ENCODE measurements around the gene TBC1D7. TPM values are rescaled to one million over a fixed set of nuclear protein-coding genes. Genes with fewer than 3 reads are reported as not detected.

The TBC1D7 gene
- total RNA-seq, 2 experiments from 2014 or later, result 20.2 to 20.6 TPM

DNA sequence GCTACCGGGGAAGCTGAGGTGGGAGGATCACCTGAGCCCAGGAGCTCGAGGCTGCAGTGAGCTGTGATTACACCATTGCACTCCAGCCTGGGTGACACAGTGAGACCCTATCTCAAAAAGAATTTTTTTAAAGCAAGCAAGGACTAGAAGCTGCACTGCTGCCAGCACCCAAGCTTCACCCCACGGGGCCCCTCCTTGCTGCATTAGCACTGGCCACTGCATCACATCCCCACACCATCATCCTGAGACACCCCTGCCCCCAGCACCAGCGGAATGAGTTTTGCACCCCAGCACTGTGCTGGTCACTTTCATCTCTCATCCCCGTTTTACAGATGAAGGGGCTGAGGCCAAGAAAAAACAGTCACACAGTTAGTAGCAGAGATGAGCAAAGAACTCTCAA lies 30.9 kb downstream of the TBC1D7 start:
- Mint-ChIP-seq H3K27me3 (no peaks in the 10 kb centered on the region), H3K9me3 (no peaks in the 10 kb centered on the region), H3K4me1 (peaks cover 3% of the 10 kb centered on the region), H3K36me3 (peaks cover 42% of the 10 kb centered on the region), H3K4me3 (no peak overlapping the region), H3K27ac (no peak overlapping the region)
- DNase-seq, result no peak

DNA sequence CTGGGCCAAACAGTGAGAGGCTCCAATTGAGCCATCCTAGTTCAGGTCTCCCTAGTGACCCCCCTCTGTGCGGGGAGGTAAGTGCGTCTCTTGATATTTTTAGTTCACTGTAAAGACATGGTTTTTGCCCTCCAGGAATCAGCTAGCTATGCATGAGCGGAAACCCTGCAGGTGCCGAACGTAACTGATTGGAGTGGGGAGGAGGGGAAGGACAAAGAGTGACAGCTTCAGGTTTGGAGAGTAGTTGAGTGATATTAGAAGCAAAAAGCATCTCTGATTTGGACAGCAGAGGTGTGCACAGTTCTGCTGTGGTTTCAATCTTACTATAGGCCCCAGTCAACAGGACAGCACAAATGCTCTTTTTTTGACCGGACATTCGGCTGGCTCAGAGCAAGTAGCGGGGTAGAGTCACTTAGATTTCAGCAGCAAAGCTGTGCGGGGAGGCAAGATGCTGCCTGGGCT lies 31.8 kb downstream of the TBC1D7 start:
- Mint-ChIP-seq H3K27me3 (no peaks in the 10 kb centered on the region), H3K4me1 (no peaks in the 10 kb centered on the region), H3K9me3 (no peaks in the 10 kb centered on the region), H3K4me3 (no peak overlapping the region), H3K36me3 (peaks cover 43% of the 10 kb centered on the region), H3K27ac (no peak overlapping the region)
- DNase-seq, result no peak

DNA sequence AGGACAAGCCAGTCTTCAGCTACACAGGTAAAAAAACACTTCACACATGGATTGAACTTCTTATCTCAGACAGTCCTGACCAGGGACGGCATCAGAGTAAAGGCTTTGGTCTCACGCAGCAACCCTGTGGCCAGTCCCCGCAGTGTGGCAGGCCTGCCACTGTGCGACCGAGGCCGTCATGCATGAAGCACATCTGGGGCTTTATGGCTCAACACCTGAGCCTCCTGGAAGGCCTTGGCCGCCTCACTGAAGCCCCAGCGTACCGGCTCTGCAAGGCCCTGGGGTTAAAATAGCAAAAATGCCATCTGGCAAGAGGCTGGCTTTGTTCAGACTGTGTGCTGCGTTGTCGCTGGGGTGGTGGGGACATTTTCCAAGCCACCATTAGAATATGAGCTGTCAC lies 32.8 kb downstream of the TBC1D7 start:
- Mint-ChIP-seq H3K27ac (no peak overlapping the region), H3K27me3 (no peaks in the 10 kb centered on the region)

DNA sequence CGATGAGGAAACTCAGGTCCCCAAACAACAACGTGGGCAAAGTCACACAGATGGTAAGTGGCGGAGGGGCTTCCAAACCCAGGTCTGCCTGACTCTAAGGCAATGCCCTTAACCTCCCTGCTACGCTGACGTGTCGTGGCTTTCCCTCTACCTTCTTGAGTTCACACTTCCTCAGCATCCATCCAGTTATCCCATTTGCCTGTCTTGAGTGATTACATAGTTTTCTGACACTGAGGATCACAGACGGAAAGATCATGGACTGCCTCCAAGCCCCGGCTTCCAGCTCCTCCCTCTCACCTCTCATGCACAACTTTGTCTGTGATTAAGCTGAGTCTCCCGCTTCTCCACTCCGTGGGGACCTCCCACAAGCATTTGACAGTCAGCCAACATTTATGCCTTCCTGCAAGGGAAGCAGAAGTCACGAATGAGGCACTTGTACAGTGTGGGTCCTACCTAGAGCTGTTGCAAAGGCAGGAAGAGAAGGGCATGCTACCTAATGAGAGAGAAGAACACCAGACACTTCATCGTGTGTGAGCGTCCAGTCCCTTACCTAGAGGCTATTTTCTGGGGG lies 33.8 kb downstream of the TBC1D7 start:
- DNase-seq, result no peak
- H3K36me3 Mint-ChIP-seq, result peaks cover 54% of the 10 kb centered on the region
- no peaks in the 10 kb centered on the region for H3K4me1 Mint-ChIP-seq
- no peak overlapping the region for H3K27ac Mint-ChIP-seq
- no peak overlapping the region for H3K4me3 Mint-ChIP-seq
- peaks cover 5% of the 10 kb centered on the region for H3K9me3 Mint-ChIP-seq
- no peaks in the 10 kb centered on the region for H3K27me3 Mint-ChIP-seq

More for the DNA sequence above, 32.8 kb downstream of the TBC1D7 start:
- no peaks in the 10 kb centered on the region for H3K9me3 Mint-ChIP-seq
- peaks cover 47% of the 10 kb centered on the region for H3K36me3 Mint-ChIP-seq
- no peak overlapping the region for H3K4me3 Mint-ChIP-seq
- DNase-seq, result no peak
- no peaks in the 10 kb centered on the region for H3K4me1 Mint-ChIP-seq

DNA sequence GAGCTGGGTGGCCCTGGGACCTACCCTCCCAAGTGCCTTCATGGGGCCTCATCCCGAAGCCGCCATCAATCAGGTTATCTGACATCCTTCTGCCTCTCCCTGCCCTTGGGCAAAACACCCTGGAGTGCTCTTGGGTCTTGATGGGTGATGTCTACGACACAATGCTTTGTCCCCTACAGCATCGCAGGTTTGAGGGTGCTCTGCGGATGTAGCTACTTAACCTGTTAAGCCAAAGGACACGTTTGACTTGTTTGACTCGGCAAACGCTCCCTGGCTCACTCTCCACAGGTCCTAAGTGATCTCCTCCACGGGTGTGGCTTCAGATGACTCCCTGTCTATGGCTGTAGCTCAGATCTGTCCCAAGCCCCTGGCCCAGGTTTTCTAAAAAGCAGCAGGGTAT lies 35.6 kb downstream of the TBC1D7 start:
- H3K27ac Mint-ChIP-seq, result no peak overlapping the region
- H3K36me3 Mint-ChIP-seq, result peaks cover 63% of the 10 kb centered on the region
- peaks cover 12% of the 10 kb centered on the region for H3K9me3 Mint-ChIP-seq
- H3K27me3 Mint-ChIP-seq, result no peaks in the 10 kb centered on the region
- no peak for DNase-seq
- H3K4me3 Mint-ChIP-seq, result no peak overlapping the region
- H3K4me1 Mint-ChIP-seq, result no peaks in the 10 kb centered on the region

DNA sequence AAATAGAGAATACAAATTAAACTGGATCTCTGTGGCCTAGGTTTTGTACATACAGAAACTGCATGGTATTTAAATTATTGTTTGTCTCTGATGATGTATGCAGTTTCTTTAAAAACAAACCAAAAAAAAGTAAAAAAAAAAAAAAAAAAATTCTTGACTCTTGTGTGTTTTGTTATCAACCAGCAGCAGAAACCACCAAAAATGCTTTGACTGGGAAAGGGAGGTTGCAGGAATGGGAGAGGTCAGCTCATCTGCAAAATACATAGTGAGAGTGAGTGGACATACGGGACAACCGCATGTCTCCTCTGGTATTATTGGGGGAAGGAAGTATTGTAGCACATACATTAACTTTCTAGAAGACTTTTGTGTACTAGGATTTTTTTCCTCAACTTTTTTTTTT lies 38.0 kb downstream of the TBC1D7 start:
- H3K27ac Mint-ChIP-seq, result no peak overlapping the region
- peaks cover 81% of the 10 kb centered on the region for H3K36me3 Mint-ChIP-seq
- no peak overlapping the region for H3K4me3 Mint-ChIP-seq
- H3K27me3 Mint-ChIP-seq, result no peaks in the 10 kb centered on the region
- no peak for DNase-seq
- no peaks in the 10 kb centered on the region for H3K4me1 Mint-ChIP-seq
- H3K9me3 Mint-ChIP-seq, result peaks cover 29% of the 10 kb centered on the region

DNA sequence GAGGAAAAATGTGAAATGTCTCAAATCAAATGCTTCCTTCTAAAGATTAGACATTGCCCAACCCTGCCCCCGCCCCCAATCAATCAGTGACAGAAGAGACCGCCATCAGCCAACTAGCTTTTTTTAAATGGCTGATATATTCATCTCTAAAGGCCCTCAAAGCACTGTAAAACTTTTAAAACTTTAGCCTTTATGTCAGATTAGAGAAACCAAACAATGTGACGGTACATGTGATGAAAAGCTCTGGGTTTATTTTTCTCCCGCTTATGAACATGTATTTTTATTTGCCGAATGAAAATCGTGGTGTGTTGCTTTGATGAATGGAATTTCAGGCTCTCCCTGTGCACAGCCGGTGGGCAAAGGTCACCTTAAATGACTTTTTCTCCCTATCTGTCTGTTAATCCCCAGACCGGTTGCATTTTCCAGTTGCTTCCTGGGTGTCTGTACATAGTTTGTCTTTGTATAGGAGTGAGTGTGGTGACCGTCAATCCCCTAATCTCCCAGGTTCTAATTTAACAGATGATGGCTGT lies 38.5 kb downstream of the TBC1D7 start:
- DNase-seq, result no peak
- Mint-ChIP-seq H3K4me1 (no peaks in the 10 kb centered on the region), H3K4me3 (no peak overlapping the region), H3K27me3 (no peaks in the 10 kb centered on the region), H3K9me3 (peaks cover 29% of the 10 kb centered on the region), H3K36me3 (peaks cover 77% of the 10 kb centered on the region), H3K27ac (no peak overlapping the region)

DNA sequence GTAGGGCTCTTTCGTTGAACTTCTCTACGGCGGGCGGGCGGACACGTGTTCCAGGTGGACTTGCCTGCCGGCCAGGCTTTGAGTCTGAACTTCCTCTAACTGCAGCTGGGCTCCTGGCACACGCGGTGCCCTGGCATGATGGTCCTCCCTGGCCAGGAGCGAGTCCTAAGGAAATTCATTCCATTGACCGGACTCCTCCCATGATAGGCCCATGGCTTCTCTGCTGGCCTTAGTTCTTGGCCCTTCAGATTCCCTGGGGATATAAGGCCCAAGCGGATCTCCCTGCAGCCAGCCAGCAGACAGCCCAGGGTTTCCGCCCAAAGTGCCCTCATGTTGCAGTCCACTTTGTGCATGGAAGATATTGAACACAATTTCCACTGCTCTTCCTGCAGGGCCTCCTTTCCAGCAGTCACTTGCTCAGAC lies 39.4 kb downstream of the TBC1D7 start:
- Mint-ChIP-seq H3K4me1 (no peaks in the 10 kb centered on the region), H3K27ac (no peak overlapping the region), H3K4me3 (no peak overlapping the region), H3K9me3 (peaks cover 29% of the 10 kb centered on the region), H3K36me3 (peaks cover 68% of the 10 kb centered on the region), H3K27me3 (no peaks in the 10 kb centered on the region)
- no peak for DNase-seq

DNA sequence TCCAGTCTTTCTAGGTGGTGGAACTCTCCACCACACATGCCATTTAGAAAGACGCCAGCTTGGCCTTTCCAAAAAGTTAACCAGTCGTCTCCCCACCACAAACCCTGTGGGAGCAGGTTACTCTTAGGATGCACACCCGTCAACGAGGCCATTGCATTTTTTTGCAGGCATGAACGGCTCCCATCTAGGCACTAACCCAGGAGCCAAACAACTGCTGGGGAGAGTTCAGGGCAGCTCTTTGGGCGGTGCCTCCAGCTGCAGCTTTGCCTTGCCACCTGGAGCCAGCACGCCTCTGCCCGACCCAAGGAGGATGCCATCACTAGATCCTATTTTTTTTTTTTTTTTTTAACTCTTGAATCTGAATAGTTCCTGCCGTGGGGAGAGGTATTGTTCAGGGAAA lies 39.9 kb downstream of the TBC1D7 start:
- H3K36me3 Mint-ChIP-seq, result peaks cover 68% of the 10 kb centered on the region

DNA sequence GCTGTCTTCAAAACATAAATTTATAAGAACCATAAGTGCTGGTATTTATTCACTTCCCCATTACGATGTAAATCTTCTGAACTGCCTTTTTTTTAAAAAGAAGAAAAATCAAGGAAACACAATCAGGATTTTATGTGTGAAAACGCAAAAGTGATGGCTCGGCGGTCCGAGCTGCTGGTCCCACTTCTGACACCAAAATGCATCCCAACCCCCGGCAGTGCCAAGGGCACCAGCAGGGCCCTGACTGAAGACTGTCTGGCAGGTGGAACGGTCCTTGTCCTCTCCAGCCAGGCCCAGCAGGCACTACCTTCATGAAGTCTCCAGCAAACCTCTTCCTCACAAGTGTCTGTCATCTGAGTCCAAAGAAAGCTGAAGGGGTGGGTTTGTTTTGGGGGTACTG lies 41.2 kb downstream of the TBC1D7 start:
- Mint-ChIP-seq H3K36me3 (peaks cover 61% of the 10 kb centered on the region), H3K4me3 (no peak overlapping the region), H3K27me3 (no peaks in the 10 kb centered on the region), H3K9me3 (peaks cover 31% of the 10 kb centered on the region), H3K27ac (no peak overlapping the region), H3K4me1 (no peaks in the 10 kb centered on the region)
- no peak for DNase-seq

More for the DNA sequence above, 39.9 kb downstream of the TBC1D7 start:
- no peak overlapping the region for H3K4me3 Mint-ChIP-seq
- no peak for DNase-seq
- H3K27me3 Mint-ChIP-seq, result no peaks in the 10 kb centered on the region
- no peak overlapping the region for H3K27ac Mint-ChIP-seq
- H3K9me3 Mint-ChIP-seq, result peaks cover 31% of the 10 kb centered on the region
- no peaks in the 10 kb centered on the region for H3K4me1 Mint-ChIP-seq

DNA sequence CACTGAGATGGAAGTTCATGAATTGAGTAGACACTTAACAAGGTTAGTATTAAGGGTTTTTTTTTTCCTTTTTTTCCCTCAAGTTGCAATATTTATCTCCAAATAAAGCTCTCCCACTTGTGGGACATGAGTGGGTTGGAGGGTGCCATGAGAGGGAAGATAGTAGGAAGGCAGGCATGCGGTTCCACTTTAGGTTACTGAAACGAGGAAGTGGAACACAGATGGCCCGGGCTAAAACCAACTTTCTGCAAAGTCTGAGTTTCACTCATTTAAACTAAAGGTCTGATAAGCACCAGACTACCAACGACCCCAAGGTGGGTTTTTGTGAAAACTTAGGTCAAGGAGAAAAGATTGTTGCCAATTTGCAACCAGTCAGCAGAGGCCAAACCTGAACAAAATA lies 42.2 kb downstream of the TBC1D7 start:
- Mint-ChIP-seq H3K27me3 (no peaks in the 10 kb centered on the region), H3K4me1 (no peaks in the 10 kb centered on the region), H3K9me3 (peaks cover 31% of the 10 kb centered on the region), H3K4me3 (no peak overlapping the region), H3K27ac (no peak overlapping the region), H3K36me3 (peaks cover 53% of the 10 kb centered on the region)
- no peak for DNase-seq

DNA sequence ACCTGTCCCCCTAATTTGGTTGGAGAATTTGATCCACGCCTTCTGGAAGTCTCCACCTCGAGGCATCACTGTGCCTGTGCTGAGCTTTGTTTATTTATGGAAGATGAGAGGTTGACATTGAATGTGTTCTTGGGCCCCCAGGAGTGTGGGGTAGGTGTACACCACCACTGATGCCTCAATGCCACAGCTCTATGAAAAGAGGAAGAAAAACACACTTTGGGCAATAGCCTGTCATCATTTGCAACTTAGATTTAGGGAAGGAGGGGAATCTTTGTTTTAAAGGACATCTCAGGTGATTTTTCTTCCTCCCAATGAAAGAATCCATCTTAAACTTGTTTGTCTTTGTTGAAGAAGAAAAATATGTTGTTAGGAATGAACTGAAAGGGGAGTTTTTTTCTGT lies 42.6 kb downstream of the TBC1D7 start:
- Mint-ChIP-seq H3K4me3 (no peak overlapping the region), H3K9me3 (peaks cover 31% of the 10 kb centered on the region), H3K36me3 (peaks cover 49% of the 10 kb centered on the region), H3K27me3 (no peaks in the 10 kb centered on the region), H3K4me1 (no peaks in the 10 kb centered on the region), H3K27ac (no peak overlapping the region)
- DNase-seq, result no peak

DNA sequence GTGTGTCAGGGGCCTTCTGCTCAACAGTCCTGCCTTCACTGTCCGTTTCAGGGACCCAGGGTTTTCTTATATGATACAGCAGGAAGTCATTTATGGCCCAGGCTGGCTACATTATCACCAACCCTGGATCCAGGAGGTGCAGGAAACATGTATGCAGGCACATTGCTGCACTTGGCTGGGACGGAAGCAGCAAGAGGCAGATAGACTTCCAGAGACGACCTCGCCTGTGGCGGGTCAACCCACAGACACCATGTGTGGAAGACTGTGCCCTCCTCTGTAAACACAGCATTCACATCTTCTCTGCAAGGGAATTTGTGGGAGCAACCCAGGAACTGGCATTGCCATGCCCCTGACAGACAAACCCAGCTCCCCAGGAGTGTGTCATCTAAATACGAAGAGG lies 43.7 kb downstream of the TBC1D7 start:
- Mint-ChIP-seq H3K4me3 (no peak overlapping the region), H3K9me3 (peaks cover 26% of the 10 kb centered on the region), H3K36me3 (peaks cover 40% of the 10 kb centered on the region), H3K27ac (no peak overlapping the region), H3K27me3 (no peaks in the 10 kb centered on the region), H3K4me1 (peaks cover 3% of the 10 kb centered on the region)
- DNase-seq, result no peak

DNA sequence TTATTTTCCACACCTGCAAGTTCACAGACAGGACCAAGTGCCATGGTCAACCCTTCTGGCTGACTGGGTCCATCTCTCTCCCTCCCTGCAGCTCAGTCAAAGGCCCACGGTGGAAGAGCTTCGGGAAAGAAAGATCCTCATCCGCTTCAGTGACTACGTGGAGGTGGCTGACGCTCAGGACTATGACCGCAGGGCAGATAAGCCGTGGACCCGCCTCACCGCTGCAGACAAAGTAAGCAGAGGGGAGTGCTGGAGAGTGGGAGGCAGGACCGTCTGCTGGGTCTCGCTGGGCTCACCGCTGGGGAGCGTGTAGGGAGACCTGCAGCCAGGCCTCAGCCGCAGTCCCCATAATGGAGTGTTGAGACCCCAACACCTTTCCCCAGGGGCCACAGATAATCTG lies 45.0 kb downstream of the TBC1D7 start:
- Mint-ChIP-seq H3K4me1 (peaks cover 3% of the 10 kb centered on the region), H3K9me3 (peaks cover 22% of the 10 kb centered on the region), H3K36me3 (peaks cover 29% of the 10 kb centered on the region), H3K27me3 (no peaks in the 10 kb centered on the region), H3K4me3 (no peak overlapping the region), H3K27ac (no peak overlapping the region)
- no peak for DNase-seq

DNA sequence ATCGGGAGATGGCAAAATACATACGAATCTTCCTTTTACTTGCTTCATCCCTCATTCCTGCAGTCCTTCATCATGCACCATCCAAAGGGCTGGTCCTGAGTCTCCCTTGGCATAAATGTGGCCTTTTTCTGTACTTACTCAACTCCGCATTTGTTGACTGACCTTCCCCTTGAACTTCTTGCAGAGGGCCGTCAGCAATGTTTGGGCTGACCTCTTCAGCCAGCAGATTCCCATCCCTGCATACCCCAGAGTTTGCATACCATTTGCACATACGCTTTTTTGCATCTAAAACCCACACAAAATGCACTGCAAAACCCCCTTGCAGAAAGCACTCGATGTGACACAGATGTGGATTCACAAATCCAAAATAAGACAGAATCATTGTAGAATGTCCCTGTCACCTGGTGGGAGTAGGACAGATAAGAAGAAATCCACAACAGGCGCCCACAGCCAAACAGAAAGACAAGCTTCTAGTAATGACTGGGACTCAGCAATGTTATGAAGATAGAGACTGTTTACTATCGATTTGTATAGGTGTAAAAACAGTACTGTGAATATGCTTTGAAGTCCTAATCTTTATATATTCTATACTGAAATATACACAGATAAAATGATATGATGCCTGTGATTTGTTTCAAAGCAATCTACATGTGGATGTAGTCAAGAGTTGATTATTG lies 45.8 kb downstream of the TBC1D7 start:
- peaks cover 19% of the 10 kb centered on the region for H3K9me3 Mint-ChIP-seq
- peaks cover 24% of the 10 kb centered on the region for H3K36me3 Mint-ChIP-seq
- H3K27me3 Mint-ChIP-seq, result no peaks in the 10 kb centered on the region
- H3K4me3 Mint-ChIP-seq, result no peak overlapping the region
- H3K27ac Mint-ChIP-seq, result no peak overlapping the region
- peaks cover 3% of the 10 kb centered on the region for H3K4me1 Mint-ChIP-seq
- DNase-seq, result no peak

DNA sequence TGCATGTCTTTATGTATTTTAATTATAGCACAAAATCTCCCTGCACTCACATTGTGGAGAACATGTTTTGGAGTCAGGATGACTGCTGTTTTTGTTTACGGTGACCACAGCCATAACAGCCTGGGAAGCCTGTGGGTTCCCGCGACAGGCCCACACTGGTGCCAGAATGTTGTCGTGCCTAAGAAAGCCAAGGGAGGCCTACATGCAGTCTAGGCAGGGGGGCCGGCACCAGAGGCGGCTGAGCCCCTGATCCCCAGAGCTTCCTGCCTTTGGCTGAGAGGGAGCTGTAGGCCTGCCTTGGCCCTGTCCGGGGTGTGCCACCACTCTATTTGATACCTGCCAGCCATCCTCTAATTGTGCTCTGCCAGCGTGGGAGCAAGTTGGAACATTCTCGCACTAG lies 46.7 kb downstream of the TBC1D7 start:
- no peak overlapping the region for H3K27ac Mint-ChIP-seq
- H3K27me3 Mint-ChIP-seq, result no peaks in the 10 kb centered on the region
- no peak for DNase-seq
- H3K4me3 Mint-ChIP-seq, result no peak overlapping the region
- peaks cover 10% of the 10 kb centered on the region for H3K9me3 Mint-ChIP-seq
- H3K36me3 Mint-ChIP-seq, result peaks cover 17% of the 10 kb centered on the region
- H3K4me1 Mint-ChIP-seq, result peaks cover 3% of the 10 kb centered on the region
